GM21786 (cell line): ENCODE measurements around the gene CYB561D2.

Experiments used
- ATAC-seq: cut with Tn5 transposase; IDR thresholded peaks from one replicate; pipeline ENCODE4 v1.9.1; 2021; ENCODE audit not compliant: unreplicated experiment

Gene CYB561D2

DNA sequence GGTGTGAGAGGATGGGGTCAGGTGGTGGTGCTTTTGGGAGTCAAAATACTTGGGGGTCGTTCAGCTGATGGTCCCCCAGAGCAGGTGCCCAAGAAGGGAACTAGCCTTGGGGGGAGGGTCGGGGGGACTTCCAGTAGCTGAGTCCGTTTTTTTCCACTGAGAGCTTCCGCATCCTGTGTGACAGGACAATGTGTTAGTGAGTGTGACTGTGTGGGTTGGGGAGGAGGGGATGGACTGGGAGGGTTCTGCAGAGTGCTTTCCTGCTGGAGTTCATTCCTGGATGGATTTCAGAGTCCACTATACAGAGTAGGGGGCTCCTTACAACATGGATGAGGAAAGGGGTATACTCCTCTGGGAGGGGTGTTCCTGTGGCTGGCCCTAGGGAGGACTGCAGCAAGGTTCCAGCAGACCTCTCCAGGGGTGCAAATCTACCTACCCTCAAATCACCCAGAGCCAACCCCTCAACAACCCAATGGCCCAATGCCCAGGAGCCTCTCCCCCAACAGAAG, 27.5 kb upstream of the CYB561D2 start:
- no peak for ATAC-seq

GRCh38 chr3:50323614-50324199, 27.0 kb upstream of the CYB561D2 start:
- no peak for ATAC-seq

- no peak for ATAC-seq
Observed at GRCh38 chr3:50324351-50325112, 26.1 kb upstream of the CYB561D2 start.

GRCh38 chr3:50325113-50325480, 25.6 kb upstream of the CYB561D2 start:
- no peak for ATAC-seq

DNA sequence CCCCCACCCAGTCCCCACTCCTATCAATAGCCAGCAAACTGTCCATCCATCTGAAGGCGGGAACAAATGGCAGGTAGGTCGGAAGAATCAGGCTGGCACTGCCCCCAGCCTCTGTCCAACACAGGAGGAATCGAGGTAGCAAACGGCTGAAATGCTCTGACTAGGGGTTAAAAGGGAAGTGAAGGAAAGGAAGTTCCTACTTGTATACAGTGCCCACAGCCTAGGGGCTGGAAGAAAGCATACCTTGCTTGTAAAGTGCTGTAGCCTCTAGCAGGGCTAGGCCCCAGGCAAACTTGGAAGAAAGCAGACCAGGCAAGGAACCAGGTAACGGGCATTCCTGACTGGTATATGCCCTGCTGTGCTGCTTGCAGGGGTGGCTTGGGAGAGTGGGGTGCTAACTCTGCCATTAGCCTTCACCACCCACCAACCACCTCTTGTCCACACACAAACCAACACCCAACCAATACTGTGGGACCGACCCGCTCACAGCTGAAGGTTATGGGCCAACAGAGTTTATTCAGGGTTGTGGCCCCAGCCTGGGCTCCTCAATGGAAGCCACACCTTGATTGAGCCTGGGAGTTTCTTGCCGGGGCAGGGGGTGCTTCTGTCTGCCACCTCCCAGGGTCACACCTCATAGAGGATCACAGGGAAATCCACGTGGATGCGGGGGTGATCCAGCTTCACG, 25.0 kb upstream of the CYB561D2 start:
- no peak for ATAC-seq

GRCh38 chr3:50326182-50326541, 24.5 kb upstream of the CYB561D2 start:
- ATAC-seq = no peak

DNA sequence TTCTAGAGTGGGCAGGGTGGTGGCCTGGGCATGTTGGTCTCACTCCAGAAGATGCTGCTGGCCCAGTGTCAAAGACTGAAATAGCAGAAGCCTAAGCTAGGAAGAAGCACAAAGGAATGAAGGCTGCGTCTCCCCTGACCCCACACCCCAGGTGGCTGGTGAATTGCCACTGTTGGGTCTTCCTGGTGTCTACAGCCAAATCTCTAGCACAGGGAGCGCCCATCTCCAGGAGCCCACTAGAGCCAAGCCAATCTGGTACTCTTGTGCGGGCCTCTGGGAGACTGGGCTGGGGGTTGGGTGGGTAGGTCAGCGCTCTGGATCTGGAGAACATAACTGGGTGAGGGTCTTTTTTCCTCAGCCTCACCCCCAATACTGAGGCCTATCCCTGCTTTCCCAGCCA, 23.5 kb upstream of the CYB561D2 start:
- ATAC-seq = no peak

DNA sequence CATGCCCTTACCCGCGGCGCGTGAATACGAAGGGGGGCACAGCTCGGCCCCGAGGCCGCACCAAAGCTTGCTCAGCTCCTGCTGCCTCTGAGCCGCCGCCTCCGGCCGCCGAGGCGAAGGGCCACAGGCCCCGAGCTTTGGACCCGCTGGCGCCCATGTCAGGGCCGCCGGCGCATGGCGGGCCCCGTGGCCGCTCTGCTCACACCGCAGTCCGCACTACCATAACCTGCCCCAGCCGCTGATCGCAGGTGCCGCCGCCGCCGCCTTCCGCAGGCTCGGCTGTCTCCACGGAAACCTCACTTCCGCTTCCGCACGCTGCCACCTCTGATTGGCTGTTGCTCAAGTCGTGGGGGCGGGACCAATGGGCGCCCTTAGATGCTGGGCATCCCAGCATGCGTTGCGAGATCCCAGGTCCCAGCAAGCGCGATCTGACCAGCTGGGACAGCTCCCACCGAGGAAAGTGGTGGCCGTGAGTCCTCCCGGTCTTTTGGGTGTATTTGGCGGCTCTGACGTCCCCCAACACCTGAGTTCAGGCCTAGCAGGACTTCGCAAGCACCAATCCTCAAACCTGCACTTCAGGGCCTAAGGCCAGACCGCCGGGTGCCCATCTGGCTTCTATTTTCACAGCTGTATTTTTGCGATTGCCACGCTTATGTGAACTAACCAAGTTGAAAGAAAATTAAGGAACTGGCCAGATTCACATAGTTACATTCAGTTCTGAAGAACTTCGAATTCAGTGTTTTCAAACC, 22.5 kb upstream of the CYB561D2 start, which contains the start of gene TUSC2:
Gene TUSC2, minus strand, starts transcription at position 281 of the 749 bp plus-strand sequence. Its CDS starts 124 bp downstream, at position 157.
- peak; percentile 93 for ATAC-seq

DNA sequence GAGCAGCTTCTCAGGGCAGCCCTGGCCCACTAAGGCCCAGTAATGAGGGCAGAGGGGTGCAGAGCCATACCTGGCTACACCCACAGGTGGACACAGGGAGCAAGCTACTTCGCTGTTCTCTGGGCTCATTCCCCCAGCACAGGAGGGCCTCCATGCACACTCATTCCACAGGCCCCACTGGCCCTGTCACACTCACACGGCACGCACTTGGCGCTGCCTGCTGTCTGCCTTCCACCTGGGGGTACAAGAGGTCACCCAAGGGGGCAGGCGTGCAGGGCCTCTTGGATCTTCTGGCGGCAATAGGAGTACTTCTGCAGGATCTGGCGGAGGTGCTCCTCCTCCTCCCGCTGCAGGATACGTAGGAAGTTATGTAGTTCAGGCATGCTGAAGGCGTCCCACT, 20.3 kb upstream of the CYB561D2 start:
- no peak for ATAC-seq

DNA sequence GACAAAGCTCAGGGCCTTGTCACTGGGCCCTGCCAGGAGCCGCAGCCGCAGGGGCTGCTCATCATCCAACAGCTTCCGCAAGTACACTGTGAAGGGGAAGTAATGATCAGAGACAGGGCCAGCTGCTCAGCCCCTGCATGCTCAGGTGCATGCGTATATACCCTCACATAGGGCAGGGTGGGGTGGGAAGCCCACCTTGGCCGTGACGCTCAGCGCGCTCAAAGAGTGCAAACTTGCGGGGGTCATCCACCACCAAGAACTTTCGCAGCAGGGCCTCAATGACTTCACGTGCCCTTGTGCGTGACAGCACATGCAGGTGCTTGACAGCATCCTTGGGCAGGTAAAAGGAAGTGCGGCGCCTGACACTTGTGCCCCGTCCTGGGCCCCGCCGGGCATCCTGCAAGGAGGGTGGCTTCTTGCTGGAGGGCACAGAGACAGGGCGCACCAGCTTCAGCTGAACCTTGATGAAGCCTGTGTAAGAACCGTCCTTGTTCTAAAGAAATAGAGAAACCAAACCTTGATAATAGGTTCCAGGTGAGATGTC, 19.2 kb upstream of the CYB561D2 start:
- ATAC-seq = no peak

DNA sequence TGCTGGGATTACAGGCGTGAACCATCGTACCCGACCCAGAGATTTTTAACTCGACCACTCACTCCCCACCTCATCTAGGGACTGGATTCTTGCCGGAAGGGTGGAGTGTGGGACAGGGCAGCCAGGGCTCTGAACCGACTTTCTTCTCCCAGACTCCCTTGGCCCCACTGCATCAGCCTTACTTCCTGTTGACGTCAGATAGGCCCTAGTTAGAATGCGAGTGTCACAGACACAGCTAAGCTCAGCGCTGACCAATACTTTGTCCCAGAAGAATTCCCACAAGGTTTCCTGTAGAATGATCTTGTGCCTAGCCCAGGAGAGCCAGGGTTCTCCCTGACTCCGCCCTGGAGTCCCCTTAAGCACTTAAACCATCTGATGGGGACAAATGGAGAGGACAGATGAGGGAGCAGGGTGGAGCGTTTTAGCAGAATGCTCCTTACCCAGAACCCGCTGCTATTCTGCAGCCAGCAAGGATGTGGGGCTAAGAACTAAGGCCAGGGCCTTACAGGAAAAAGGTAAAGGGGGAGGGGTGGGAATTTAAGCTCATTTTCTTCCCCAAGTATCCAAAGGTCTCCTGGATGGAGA, 16.8 kb upstream of the CYB561D2 start:
- no peak for ATAC-seq

DNA sequence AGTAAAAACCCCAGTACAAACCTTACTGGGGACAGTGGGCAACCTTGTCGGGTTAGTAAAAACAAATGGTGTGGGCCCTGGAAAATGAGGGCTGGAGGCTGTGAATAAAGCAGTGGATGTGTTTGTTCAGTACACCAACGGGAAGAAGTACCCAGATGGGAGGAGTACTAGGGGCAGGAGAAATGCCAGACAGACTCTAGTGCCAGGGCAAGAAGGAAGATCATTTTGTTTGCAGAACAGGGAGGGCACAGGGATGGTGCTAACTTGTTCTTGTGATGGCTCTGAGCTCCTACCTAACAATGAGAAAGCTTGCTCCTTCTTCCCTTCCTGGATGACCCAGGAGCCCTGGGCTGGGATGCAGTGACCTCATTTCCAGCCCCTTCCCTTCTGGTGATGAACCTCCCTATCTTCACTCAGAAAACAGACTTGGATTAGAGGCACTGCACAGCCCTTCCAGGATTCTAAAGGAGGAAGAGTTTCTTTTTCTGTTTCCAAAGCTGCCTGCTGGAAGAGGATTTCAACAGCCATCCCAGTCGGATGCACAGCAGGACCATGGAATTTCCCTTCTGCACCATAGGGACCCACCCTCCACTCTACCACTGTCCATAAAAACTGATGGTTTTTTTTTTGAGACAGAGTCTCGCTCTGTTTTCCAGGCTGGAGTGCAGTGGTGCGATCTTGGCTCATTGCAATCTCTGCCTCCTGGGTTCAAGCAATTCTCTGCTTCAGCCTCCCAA, 16.2 kb upstream of the CYB561D2 start:
- ATAC-seq = no peak

GRCh38 chr3:50336452-50337174, 14.0 kb upstream of the CYB561D2 start:
- ATAC-seq = peak; percentile 16

DNA sequence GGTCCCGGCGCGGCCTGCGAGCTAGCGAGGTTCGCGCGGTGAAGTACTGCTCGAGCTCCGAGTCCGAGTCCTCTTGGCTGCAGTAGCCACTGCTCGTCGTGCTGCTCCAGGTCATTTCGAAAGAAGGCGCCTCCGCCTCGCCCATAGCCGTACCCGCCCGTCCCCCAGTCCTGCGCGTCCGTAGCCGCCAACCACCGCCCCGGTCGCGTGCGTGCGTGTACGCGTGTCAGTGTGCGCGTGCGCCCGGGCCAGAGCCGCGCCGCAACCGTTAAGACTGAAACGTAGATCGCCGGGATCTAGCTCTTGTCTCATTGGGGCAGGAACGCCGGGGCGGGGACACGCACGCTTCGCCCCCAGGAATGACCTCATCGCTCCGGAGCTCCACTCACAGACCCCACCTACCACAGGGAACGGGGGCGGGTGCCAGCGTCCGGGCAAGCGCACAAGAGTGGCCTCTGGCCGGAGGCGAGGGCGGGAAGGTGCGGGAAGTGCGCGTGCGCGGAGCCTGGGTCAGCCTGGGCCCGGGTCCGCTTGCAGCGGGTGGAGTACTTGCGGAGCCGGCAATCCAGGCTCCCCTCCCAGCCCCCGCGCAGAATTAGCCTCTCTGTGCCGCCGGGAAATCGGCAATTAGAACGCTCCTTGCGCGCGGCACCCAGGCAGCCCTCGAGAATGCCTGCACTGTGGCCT, 13.3 kb upstream of the CYB561D2 start:
- peak; percentile 74 for ATAC-seq

GRCh38 chr3:50338965-50339364, 11.7 kb upstream of the CYB561D2 start:
- no peak for ATAC-seq

- ATAC-seq = no peak
Observed at GRCh38 chr3:50339485-50340146, 11.0 kb upstream of the CYB561D2 start.

GRCh38 chr3:50340147-50340447, 10.6 kb upstream of the CYB561D2 start:
- no peak for ATAC-seq
